ENCODE measurements around the gene DCT.

Gene DCT

GRCh38 chr13:94400874-94401273 lies 78.6 kb downstream of the DCT start:
- in situ Hi-C loops (cut with MboI; ENCODE audit: low sequenced_read_pairs): no loop called here

- in situ Hi-C loops (cut with MboI; ENCODE audit: low sequenced_read_pairs): no loop called here
Measured at GRCh38 chr13:94399812-94400211, 79.7 kb downstream of the DCT start.

- in situ Hi-C loops (cut with MboI; ENCODE audit: low sequenced_read_pairs): no loop called here
Measured at GRCh38 chr13:94395860-94396259, 83.6 kb downstream of the DCT start.

DNA sequence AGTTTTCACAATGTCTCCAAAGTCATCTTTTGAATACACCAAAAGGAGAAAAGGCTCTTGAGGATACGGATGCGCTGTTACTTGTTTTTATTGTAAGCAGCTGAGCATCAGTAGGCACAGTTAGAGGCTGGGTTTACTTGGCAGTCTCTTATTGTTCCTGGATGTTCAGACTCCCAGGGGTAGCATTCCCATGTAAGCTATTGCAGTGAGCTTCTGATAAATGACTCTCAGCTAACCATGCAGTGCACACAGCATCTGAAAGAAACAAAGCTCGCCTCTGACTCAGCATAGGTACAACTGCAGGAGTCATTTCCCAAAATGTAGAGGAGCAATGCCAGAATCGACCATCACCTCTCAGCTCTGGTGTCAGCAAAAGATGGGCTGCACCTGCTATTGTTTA lies 84.8 kb downstream of the DCT start:
- in situ Hi-C loops (cut with MboI; ENCODE audit: low sequenced_read_pairs): no loop called here

DNA sequence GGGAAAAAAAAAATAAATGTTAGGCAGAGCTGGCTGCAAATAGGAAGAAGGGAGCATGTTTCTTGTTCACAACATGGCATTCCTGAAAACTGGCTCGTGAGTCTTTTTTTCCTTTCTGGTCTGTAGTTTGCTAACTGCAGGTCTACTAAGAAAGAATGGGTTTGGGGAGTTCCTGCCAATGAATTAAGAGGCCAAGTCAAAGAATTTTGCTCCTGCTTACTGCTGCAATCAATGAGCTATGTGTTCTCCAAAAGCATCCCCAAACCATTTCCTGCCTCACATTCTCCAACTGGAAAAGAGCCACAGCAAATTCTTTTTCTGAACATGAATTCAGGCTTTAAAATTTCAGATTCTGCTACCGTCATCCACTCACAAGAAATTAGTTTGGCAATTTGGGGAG lies 88.6 kb downstream of the DCT start:
- in situ Hi-C loops (cut with MboI; ENCODE audit: low sequenced_read_pairs): no loop called here

DNA sequence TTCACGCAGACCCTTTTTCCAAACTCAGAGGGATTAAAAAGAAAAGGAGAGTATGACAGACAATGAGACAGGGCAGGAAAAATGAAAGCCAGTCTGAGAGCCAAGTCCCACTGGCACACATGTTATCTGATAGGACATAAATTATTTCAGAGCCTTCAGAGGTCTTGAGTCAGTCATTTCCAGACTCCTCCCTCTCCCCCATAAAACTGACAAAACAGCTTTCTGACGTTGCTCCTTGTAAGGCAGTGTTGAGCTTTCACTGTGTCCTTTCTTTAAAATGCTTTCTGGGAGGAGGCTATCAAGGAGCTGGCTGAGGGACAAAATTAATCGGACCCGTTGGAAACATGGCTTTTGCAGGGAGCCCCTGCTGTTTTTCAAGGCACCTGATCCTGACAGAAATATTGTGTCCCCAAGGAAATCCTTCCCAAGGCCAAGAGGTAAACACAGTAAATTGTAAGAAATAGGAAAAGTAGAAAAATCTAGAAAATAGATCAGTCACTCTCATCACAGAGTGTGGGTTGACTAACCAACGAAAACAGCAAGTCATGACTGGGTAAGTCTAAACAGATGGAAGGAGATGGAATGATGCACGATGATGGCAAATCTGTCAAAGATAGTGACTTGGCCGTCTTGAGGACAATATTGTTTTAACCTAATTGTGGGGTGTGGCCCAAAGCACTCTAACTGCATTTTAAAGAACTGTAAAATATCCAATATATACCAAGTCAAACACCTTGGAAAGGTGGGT lies 89.7 kb downstream of the DCT start:
- in situ Hi-C loops (cut with MboI; ENCODE audit: low sequenced_read_pairs): no loop called here

- in situ Hi-C loops (cut with MboI; ENCODE audit: low sequenced_read_pairs): no loop called here
Measured at GRCh38 chr13:94387047-94387446, 92.4 kb downstream of the DCT start.

All from HL-60/S4 treated with retinoic acid at 250 ng/mL for 4 days and 3 days (cell line).